ENCODE results near the gene PNPLA7.

DNA sequence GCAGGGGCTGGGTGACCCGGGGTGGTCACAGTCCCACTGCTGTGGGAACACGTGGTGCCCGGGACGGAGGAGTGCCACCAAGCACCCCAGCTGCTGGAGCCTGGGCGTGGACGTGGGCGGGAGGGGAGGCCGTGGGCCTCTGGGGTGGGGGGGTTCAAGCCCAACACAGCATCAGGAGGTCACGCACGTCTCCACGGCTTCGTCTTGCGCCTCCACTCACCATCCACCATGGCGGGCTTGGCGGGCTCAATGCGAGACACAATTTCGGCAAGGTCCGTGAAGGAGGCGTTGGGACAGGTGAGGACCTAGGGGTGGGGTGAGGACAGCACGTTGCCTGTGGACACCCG lies 88.9 kb downstream of the PNPLA7 start:
- TF ChIP-seq, protein P1, sequence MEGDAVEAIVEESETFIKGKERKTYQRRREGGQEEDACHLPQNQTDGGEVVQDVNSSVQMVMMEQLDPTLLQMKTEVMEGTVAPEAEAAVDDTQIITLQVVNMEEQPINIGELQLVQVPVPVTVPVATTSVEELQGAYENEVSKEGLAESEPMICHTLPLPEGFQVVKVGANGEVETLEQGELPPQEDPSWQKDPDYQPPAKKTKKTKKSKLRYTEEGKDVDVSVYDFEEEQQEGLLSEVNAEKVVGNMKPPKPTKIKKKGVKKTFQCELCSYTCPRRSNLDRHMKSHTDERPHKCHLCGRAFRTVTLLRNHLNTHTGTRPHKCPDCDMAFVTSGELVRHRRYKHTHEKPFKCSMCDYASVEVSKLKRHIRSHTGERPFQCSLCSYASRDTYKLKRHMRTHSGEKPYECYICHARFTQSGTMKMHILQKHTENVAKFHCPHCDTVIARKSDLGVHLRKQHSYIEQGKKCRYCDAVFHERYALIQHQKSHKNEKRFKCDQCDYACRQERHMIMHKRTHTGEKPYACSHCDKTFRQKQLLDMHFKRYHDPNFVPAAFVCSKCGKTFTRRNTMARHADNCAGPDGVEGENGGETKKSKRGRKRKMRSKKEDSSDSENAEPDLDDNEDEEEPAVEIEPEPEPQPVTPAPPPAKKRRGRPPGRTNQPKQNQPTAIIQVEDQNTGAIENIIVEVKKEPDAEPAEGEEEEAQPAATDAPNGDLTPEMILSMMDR (IDR thresholded peaks at IDR 0.05 in 4 of 5, conservative IDR thresholded peaks at IDR 0.05 in 1 of 5), result no peak
- TF ChIP-seq POLR2A (IDR thresholded peaks at IDR 0.05), result no peak

Measured in gastrocnemius medialis (tissue), 4 donors.